ENCODE results near the gene RNU7-1.

Gene RNU7-1

DNA sequence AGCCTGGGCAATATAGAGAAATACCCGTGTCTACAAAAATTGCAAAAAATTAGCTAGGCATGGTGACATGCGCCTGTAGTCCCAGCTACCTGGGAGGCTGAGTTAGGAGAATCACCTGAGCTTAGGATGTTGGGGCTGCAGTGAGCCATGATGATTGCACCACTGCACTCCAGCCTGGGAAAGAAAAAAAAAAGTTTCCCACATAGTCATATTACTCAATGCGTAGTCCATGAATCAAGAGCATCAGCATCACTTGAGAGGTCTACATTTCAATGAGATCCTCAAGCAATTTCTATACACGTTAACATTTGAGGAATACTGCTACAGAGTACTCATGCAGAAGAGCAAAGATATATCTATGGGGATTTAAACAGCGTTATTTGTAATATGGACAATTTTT, 44.2 kb upstream of the RNU7-1 start:
- H3K4me2 ChIP-seq (ENCODE audit: insufficient read depth, low read length): no peak overlapping the region
- TF ChIP-seq, protein P1, sequence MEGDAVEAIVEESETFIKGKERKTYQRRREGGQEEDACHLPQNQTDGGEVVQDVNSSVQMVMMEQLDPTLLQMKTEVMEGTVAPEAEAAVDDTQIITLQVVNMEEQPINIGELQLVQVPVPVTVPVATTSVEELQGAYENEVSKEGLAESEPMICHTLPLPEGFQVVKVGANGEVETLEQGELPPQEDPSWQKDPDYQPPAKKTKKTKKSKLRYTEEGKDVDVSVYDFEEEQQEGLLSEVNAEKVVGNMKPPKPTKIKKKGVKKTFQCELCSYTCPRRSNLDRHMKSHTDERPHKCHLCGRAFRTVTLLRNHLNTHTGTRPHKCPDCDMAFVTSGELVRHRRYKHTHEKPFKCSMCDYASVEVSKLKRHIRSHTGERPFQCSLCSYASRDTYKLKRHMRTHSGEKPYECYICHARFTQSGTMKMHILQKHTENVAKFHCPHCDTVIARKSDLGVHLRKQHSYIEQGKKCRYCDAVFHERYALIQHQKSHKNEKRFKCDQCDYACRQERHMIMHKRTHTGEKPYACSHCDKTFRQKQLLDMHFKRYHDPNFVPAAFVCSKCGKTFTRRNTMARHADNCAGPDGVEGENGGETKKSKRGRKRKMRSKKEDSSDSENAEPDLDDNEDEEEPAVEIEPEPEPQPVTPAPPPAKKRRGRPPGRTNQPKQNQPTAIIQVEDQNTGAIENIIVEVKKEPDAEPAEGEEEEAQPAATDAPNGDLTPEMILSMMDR (IDR thresholded peaks at IDR 0.05; ENCODE audit: borderline replicate concordance, extremely low read depth, low read length, poor library complexity, severe bottlenecking): no peak
- TF ChIP-seq EZH2 (IDR thresholded peaks at IDR 0.05; ENCODE audit: borderline replicate concordance, low read depth, low read length, severe bottlenecking): no peak
- no peak for ATAC-seq (ENCODE audit: insufficient read depth, low read depth)
- no peak overlapping the region for H3K27ac ChIP-seq (ENCODE audit: low read length)
- no peaks in the 10 kb centered on the region for H3K9me3 ChIP-seq (ENCODE audit: insufficient read depth, low read length, severe bottlenecking)
- peaks cover 8% of the 10 kb centered on the region for H3K4me1 ChIP-seq (ENCODE audit: insufficient read depth, low read length)
- no peaks in the 10 kb centered on the region for H3K27me3 ChIP-seq (ENCODE audit: insufficient read depth, low read length, poor library complexity)
- no peak overlapping the region for H3K9ac ChIP-seq (ENCODE audit: low read depth, low read length)
- no peaks in the 10 kb centered on the region for H3K36me3 ChIP-seq (ENCODE audit: insufficient read depth, low read length)
- no peak overlapping the region for H3K4me3 ChIP-seq (ENCODE audit: low read depth in 1 of 2, low read length in 2 of 2)
- H3K79me2 ChIP-seq (ENCODE audit: insufficient read depth, low read length): no peaks in the 10 kb centered on the region
- no peaks in the 10 kb centered on the region for H4K20me1 ChIP-seq (ENCODE audit: insufficient read depth, low read length)
- no peak overlapping the region for H2AFZ ChIP-seq (ENCODE audit: low read depth, low read length)
- no peak for DNase-seq

DNA sequence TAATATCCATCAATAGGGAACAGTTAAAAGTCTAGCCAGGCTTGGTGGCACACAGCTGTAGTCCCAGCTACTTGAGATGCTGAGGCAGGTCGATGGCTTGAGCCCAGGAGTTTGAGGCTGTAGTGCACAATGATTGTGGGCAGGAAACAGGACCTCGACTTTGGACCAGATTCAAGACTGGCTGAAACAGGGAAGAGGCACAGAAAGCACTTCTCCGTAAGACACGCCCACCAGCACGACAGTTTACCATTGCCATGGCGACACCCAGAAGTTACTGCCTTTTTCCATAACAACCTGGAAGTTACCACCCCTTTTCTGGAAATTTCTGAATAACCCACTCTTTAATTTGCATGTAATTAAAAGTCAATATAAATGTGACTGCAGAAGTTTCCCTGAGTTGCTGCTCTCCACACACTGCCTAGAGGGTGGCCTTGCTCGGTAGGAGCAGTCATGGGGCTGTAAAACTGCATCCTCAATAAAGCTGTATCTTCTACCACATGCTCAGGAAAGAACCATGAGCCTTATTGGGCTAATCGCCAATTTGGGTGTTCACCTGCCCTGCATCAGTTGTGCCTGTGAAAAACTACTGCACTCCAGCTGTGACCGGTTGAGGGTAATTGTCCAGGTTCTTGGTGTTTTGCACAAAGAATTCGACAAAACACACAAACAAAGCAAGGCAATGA, 43.6 kb upstream of the RNU7-1 start:
- Histone ChIP-seq H4K20me1 (ENCODE audit: insufficient read depth, low read length) (no peaks in the 10 kb centered on the region), H3K9ac (ENCODE audit: low read depth, low read length) (no peak overlapping the region), H3K4me3 (ENCODE audit: low read depth in 1 of 2, low read length in 2 of 2) (no peak overlapping the region), H3K4me2 (ENCODE audit: insufficient read depth, low read length) (no peak overlapping the region), H2AFZ (ENCODE audit: low read depth, low read length) (no peak overlapping the region), H3K27ac (ENCODE audit: low read length) (no peak overlapping the region), H3K36me3 (ENCODE audit: insufficient read depth, low read length) (no peaks in the 10 kb centered on the region), H3K27me3 (ENCODE audit: insufficient read depth, low read length, poor library complexity) (no peaks in the 10 kb centered on the region), H3K4me1 (ENCODE audit: insufficient read depth, low read length) (peaks cover 12% of the 10 kb centered on the region), H3K79me2 (ENCODE audit: insufficient read depth, low read length) (no peaks in the 10 kb centered on the region), H3K9me3 (ENCODE audit: insufficient read depth, low read length, severe bottlenecking) (no peaks in the 10 kb centered on the region)
- DNase-seq: no peak
- no peak for ATAC-seq (ENCODE audit: insufficient read depth, low read depth)
- TF ChIP-seq EZH2 (IDR thresholded peaks at IDR 0.05; ENCODE audit: borderline replicate concordance, low read depth, low read length, severe bottlenecking): no peak
- TF ChIP-seq, protein P1 (IDR thresholded peaks at IDR 0.05; ENCODE audit: borderline replicate concordance, extremely low read depth, low read length, poor library complexity, severe bottlenecking): no peak

DNA sequence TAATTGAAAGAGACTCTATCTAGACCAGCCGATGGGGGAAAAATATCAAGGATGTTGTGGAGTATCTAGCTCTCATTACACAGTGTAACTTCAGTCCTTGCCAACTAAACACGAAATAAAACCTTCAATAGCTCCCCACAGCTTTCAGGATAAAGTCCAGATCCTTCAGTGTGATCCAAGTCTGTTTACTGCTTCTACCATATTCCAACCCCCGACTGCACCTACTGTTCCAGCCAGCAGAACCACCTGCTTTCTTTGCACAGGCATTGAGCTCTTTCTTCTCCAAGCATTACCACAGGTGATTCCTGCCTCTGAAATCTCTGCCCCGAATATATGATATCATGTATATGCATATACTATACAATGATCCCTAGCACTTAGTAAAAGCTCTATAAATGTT, 41.2 kb upstream of the RNU7-1 start:
- TF ChIP-seq, protein P1 (IDR thresholded peaks at IDR 0.05; ENCODE audit: borderline replicate concordance, extremely low read depth, low read length, poor library complexity, severe bottlenecking): no peak
- TF ChIP-seq EZH2 (IDR thresholded peaks at IDR 0.05; ENCODE audit: borderline replicate concordance, low read depth, low read length, severe bottlenecking): no peak
- no peak overlapping the region for H3K4me3 ChIP-seq (ENCODE audit: low read depth in 1 of 2, low read length in 2 of 2)
- no peaks in the 10 kb centered on the region for H4K20me1 ChIP-seq (ENCODE audit: insufficient read depth, low read length)
- DNase-seq (no peak), ATAC-seq (ENCODE audit: insufficient read depth, low read depth) (no peak)
- no peak overlapping the region for H3K27ac ChIP-seq (ENCODE audit: low read length)
- no peak overlapping the region for H3K9ac ChIP-seq (ENCODE audit: low read depth, low read length)
- no peaks in the 10 kb centered on the region for H3K9me3 ChIP-seq (ENCODE audit: insufficient read depth, low read length, severe bottlenecking)
- H3K4me2 ChIP-seq (ENCODE audit: insufficient read depth, low read length): no peak overlapping the region
- no peak overlapping the region for H2AFZ ChIP-seq (ENCODE audit: low read depth, low read length)
- H3K4me1 ChIP-seq (ENCODE audit: insufficient read depth, low read length): peaks cover 21% of the 10 kb centered on the region
- no peaks in the 10 kb centered on the region for H3K79me2 ChIP-seq (ENCODE audit: insufficient read depth, low read length)
- H3K27me3 ChIP-seq (ENCODE audit: insufficient read depth, low read length, poor library complexity): no peaks in the 10 kb centered on the region
- peaks cover 10% of the 10 kb centered on the region; the same call in 1 of the 2 replicates for H3K36me3 ChIP-seq (ENCODE audit: insufficient read depth, low read length)
